Liver (tissue), 9 donors: ENCODE data around the gene CMTM6. TPM values are rescaled to one million over a fixed set of nuclear protein-coding genes. Genes with fewer than 3 reads are reported as not detected.

ENCODE experiments used
- DNase-seq: peaks from one replicate; pipeline ENCODE4 v3.0.0-alpha.2; 2017; ENCODE audit warnings: low spot score
- H3K27ac ChIP-seq, 2 donors: one replicate each; pipeline ENCODE4 v1.7.0; 2013; ENCODE audit warnings: inconsistent platforms in 2 of 2, low read length in 2 of 2, control low read depth in 1 of 2, low read depth in 1 of 2, mild to moderate bottlenecking in 1 of 2
- H3K27me3 ChIP-seq, 4 donors: one replicate each; pipeline versions ENCODE4 v1.6.1 to v1.7.0; 2013; ENCODE audit warnings: low read length in 3 of 4, inconsistent platforms in 1 of 4, mild to moderate bottlenecking in 1 of 4, moderate library complexity in 1 of 4; ENCODE audit not compliant: control insufficient read depth in 4 of 4, insufficient read depth in 4 of 4
- H3K36me3 ChIP-seq, 4 donors: one replicate each; pipeline versions ENCODE4 v1.6.1 to v1.7.0; 2013; ENCODE audit warnings: low read length in 3 of 4, mild to moderate bottlenecking in 3 of 4, low read depth in 1 of 4, moderate library complexity in 1 of 4; ENCODE audit not compliant: control insufficient read depth in 4 of 4, insufficient read depth in 3 of 4
- H3K4me1 ChIP-seq, 4 donors: one replicate each; pipeline versions ENCODE4 v1.6.1 to v1.7.0; 2013; ENCODE audit warnings: low read length in 3 of 4, mild to moderate bottlenecking in 3 of 4, moderate library complexity in 1 of 4; ENCODE audit not compliant: control insufficient read depth in 4 of 4, insufficient read depth in 4 of 4
- H3K4me3 ChIP-seq, 3 donors: one replicate each; pipeline versions ENCODE4 v1.6.1 to v1.7.0; 2013; ENCODE audit warnings: low read length in 3 of 3, control low read depth in 1 of 3, low read depth in 1 of 3, mild to moderate bottlenecking in 1 of 3
- H3K9ac ChIP-seq, 2 donors: one replicate each; pipeline ENCODE4 v1.7.0; 2013; ENCODE audit warnings: low read length in 2 of 2, mild to moderate bottlenecking in 2 of 2, moderate library complexity in 2 of 2, control low read depth in 1 of 2, low read depth in 1 of 2
- H3K9me3 ChIP-seq, 4 donors: one replicate each; pipeline versions ENCODE4 v1.6.1 to v1.7.0; 2013; ENCODE audit warnings: low read length in 3 of 4; ENCODE audit not compliant: control insufficient read depth in 4 of 4
- EGR1 ChIP-seq, 2 donors: IDR thresholded peaks; 2 replicates each; pipeline ENCODE4 v1.6.1; 2016 to 2018; ENCODE audit warnings: antibody characterized with exemption in 2 of 2, low read depth in 2 of 2
- FOXA1 ChIP-seq: IDR thresholded peaks from 2 replicates; pipeline ENCODE4 v1.6.1; 2016; ENCODE audit warnings: antibody characterized with exemption
- FOXA2 ChIP-seq: IDR thresholded peaks from 2 replicates; pipeline ENCODE4 v1.6.1; 2016; ENCODE audit warnings: antibody characterized with exemption
- GABPA ChIP-seq, 2 donors: IDR thresholded peaks in 1 of 2; conservative IDR thresholded peaks in 1 of 2; 2 replicates each; pipeline ENCODE4 v1.6.1; 2016; ENCODE audit warnings: antibody characterized with exemption in 2 of 2, mild to moderate bottlenecking in 1 of 2, moderate library complexity in 1 of 2
- HNF4A ChIP-seq, 2 donors: conservative IDR thresholded peaks; 2 replicates each; pipeline ENCODE4 v1.6.1; 2016; ENCODE audit warnings: antibody characterized with exemption in 2 of 2, mild to moderate bottlenecking in 2 of 2
- HNF4G ChIP-seq: IDR thresholded peaks from 2 replicates; pipeline ENCODE4 v1.6.1; 2016; ENCODE audit warnings: antibody characterized with exemption
- JUND ChIP-seq, 2 donors: IDR thresholded peaks; 2 replicates each; pipeline ENCODE4 v1.6.1; 2016; ENCODE audit warnings: antibody characterized with exemption in 2 of 2
- NR2F2 ChIP-seq: IDR thresholded peaks from 2 replicates; pipeline ENCODE4 v1.6.1; 2016; ENCODE audit warnings: antibody characterized with exemption
- RAD21 ChIP-seq, 2 donors: IDR thresholded peaks; 2 replicates each; pipeline ENCODE4 v1.6.1; 2016; ENCODE audit warnings: antibody characterized with exemption in 2 of 2, mild to moderate bottlenecking in 2 of 2
- RXRA ChIP-seq, 2 donors: IDR thresholded peaks; 2 replicates each; pipeline ENCODE4 v1.6.1; 2017 to 2018; ENCODE audit warnings: antibody characterized with exemption in 2 of 2, mild to moderate bottlenecking in 1 of 2
- SP1 ChIP-seq: IDR thresholded peaks from 2 replicates; pipeline ENCODE4 v1.6.1; 2018; ENCODE audit warnings: antibody characterized with exemption, mild to moderate bottlenecking
- TAF1 ChIP-seq: conservative IDR thresholded peaks from 2 replicates; pipeline ENCODE4 v1.6.1; 2016; ENCODE audit warnings: antibody characterized with exemption, mild to moderate bottlenecking
- YY1 ChIP-seq: IDR thresholded peaks from 2 replicates; pipeline ENCODE4 v1.6.1; 2016; ENCODE audit warnings: antibody characterized with exemption, mild to moderate bottlenecking
- WGBS: extraction: QIAGEN DNeasy Blood & Tissue Kit; methylation state at CpG from one replicate; pipeline ENCODE4 v1.1.7; 2013; 5-methylcytosine and 5-hydroxymethylcytosine counted together
- polyA plus RNA-seq, 2 donors: library from polyadenylated mRNA; stranded (reverse) in 1 of 2; unstranded in 1 of 2; fragments of 200-250 nt in 1 of 2; fragments of >200 nt in 1 of 2; fragmentation: Nextera tagmentation in 1 of 2; extraction: Ambion mirVana in 1 of 2; gene quantifications; one replicate each; pipeline versions ENCODE4 v1.2.1 to v1.2.3, GENCODE V29; 2013 to 2015
- total RNA-seq, 2 donors: library from RNA; depleted of rRNA; stranded (reverse); fragments of >200 nt; gene quantifications; one replicate each; pipeline ENCODE4 v1.2.3, GENCODE V29; 2014
- TF ChIP-seq, protein P1 (sequence below): IDR thresholded peaks from 2 replicates; pipeline ENCODE4 v1.6.1; 2016; ENCODE audit warnings: antibody characterized with exemption, mild to moderate bottlenecking
- TF ChIP-seq, protein P2 (sequence below): IDR thresholded peaks from 2 replicates; pipeline ENCODE4 v1.6.1; 2016; ENCODE audit warnings: antibody characterized with exemption
- TF ChIP-seq, protein P3 (sequence below): IDR thresholded peaks from 2 replicates; pipeline ENCODE4 v1.6.1; 2016; ENCODE audit warnings: antibody characterized with exemption
- TF ChIP-seq, protein P4 (sequence below): IDR thresholded peaks from 2 replicates; pipeline ENCODE4 v1.6.1; 2016; ENCODE audit warnings: antibody characterized with exemption
- TF ChIP-seq, protein P5 (sequence below): fragments of 150-350 bp; IDR thresholded peaks from 2 replicates; pipeline ENCODE4 v1.5.1; 2017; ENCODE audit warnings: improper control_type of control experiment, low read depth, low read length; ENCODE audit not compliant: missing input control
- donor health status: healthy.
- donor health status: healthy.
- donor health status: healthy.
- donor health status: healthy.
- donor health status: healthy.

Gene CMTM6
- total and polyA plus RNA-seq, 4 donors: 45.7 to 77.9 (median 51.8) TPM

DNA sequence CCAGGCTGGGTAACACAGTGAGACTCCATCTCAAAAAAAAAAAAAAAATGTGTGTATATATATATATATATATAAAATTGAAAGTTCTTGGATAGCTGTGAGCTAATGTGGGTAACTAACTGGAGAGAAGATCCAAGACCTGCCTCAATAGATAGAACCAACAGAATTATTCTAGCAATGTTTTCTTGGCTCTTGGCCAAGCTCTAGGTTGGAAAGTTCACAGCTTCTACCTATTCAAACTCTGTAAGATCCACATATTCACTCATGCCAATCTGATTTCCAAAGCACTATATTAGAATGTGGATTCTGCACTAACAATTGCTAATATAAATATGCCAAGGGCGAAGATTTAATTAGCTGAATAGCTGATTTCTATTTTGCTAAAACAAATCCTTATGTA lies 29.8 kb upstream of the CMTM6 start:
- TF ChIP-seq GABPA (IDR thresholded peaks at IDR 0.05 in 1 of 2, conservative IDR thresholded peaks at IDR 0.05 in 1 of 2): no peak
- no peak for TF ChIP-seq HNF4G
- TF ChIP-seq YY1: no peak
- TF ChIP-seq RAD21 (IDR thresholded peaks at IDR 0.05): no peak
- TF ChIP-seq, protein P1, sequence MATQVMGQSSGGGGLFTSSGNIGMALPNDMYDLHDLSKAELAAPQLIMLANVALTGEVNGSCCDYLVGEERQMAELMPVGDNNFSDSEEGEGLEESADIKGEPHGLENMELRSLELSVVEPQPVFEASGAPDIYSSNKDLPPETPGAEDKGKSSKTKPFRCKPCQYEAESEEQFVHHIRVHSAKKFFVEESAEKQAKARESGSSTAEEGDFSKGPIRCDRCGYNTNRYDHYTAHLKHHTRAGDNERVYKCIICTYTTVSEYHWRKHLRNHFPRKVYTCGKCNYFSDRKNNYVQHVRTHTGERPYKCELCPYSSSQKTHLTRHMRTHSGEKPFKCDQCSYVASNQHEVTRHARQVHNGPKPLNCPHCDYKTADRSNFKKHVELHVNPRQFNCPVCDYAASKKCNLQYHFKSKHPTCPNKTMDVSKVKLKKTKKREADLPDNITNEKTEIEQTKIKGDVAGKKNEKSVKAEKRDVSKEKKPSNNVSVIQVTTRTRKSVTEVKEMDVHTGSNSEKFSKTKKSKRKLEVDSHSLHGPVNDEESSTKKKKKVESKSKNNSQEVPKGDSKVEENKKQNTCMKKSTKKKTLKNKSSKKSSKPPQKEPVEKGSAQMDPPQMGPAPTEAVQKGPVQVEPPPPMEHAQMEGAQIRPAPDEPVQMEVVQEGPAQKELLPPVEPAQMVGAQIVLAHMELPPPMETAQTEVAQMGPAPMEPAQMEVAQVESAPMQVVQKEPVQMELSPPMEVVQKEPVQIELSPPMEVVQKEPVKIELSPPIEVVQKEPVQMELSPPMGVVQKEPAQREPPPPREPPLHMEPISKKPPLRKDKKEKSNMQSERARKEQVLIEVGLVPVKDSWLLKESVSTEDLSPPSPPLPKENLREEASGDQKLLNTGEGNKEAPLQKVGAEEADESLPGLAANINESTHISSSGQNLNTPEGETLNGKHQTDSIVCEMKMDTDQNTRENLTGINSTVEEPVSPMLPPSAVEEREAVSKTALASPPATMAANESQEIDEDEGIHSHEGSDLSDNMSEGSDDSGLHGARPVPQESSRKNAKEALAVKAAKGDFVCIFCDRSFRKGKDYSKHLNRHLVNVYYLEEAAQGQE: no peak
- no peak for TF ChIP-seq FOXA2
- TF ChIP-seq HNF4A (conservative IDR thresholded peaks at IDR 0.05): no peak
- TF ChIP-seq, protein P2, sequence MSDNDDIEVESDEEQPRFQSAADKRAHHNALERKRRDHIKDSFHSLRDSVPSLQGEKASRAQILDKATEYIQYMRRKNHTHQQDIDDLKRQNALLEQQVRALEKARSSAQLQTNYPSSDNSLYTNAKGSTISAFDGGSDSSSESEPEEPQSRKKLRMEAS: no peak
- TF ChIP-seq RXRA (IDR thresholded peaks at IDR 0.05): no peak
- TF ChIP-seq, protein P3, sequence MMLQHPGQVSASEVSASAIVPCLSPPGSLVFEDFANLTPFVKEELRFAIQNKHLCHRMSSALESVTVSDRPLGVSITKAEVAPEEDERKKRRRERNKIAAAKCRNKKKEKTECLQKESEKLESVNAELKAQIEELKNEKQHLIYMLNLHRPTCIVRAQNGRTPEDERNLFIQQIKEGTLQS: no peak
- no peak for TF ChIP-seq TAF1
- no peak for TF ChIP-seq FOXA1
- TF ChIP-seq, protein P4, sequence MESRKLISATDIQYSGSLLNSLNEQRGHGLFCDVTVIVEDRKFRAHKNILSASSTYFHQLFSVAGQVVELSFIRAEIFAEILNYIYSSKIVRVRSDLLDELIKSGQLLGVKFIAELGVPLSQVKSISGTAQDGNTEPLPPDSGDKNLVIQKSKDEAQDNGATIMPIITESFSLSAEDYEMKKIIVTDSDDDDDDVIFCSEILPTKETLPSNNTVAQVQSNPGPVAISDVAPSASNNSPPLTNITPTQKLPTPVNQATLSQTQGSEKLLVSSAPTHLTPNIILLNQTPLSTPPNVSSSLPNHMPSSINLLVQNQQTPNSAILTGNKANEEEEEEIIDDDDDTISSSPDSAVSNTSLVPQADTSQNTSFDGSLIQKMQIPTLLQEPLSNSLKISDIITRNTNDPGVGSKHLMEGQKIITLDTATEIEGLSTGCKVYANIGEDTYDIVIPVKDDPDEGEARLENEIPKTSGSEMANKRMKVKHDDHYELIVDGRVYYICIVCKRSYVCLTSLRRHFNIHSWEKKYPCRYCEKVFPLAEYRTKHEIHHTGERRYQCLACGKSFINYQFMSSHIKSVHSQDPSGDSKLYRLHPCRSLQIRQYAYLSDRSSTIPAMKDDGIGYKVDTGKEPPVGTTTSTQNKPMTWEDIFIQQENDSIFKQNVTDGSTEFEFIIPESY: no peak
- TF ChIP-seq, protein P5, sequence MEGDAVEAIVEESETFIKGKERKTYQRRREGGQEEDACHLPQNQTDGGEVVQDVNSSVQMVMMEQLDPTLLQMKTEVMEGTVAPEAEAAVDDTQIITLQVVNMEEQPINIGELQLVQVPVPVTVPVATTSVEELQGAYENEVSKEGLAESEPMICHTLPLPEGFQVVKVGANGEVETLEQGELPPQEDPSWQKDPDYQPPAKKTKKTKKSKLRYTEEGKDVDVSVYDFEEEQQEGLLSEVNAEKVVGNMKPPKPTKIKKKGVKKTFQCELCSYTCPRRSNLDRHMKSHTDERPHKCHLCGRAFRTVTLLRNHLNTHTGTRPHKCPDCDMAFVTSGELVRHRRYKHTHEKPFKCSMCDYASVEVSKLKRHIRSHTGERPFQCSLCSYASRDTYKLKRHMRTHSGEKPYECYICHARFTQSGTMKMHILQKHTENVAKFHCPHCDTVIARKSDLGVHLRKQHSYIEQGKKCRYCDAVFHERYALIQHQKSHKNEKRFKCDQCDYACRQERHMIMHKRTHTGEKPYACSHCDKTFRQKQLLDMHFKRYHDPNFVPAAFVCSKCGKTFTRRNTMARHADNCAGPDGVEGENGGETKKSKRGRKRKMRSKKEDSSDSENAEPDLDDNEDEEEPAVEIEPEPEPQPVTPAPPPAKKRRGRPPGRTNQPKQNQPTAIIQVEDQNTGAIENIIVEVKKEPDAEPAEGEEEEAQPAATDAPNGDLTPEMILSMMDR: no peak
- TF ChIP-seq SP1: no peak
- TF ChIP-seq JUND (IDR thresholded peaks at IDR 0.05): no peak
- DNase-seq: no peak
- Histone ChIP-seq H3K9me3 (no peaks in the 10 kb centered on the region), H3K4me1 (no peaks in the 10 kb centered on the region), H3K4me3 (no peak overlapping the region), H3K9ac (no peak overlapping the region), H3K27ac (no peak overlapping the region), H3K36me3 (peaks cover 0 to 17% (median 11%) of the 10 kb centered on the region in 4 donors), H3K27me3 (no peaks in the 10 kb centered on the region)
- 94% methylated on average over 1 of the region's 1 CpG for WGBS

DNA sequence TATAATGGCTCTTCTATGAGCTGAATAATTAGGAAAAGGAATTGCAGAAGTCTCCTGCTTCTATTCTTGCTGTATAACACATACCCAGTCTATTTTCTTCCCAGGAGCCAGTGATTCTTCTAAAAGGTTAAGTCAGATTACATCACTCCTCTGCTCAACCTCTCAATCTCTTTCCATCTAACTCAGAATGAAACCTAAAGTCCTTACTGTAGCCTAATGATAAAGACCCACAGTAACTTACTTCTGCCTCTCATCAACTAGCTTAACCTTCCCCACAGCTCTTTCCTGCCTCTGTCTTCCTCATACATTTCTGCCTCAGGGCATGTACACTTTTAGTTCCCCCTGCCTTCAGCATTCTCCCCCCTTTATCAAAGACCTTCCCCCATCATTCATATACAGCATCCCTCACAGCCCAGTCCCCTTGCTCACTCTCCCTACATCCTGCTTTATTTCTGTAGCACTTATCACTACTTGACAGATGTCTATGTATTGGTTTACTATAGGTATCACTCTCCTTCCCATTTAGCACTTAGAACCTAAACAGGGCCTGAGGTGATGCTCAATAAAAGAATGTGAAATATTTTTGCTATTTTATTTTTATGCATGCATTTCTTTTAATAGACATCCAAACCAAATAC lies 28.5 kb upstream of the CMTM6 start:
- TF ChIP-seq TAF1: no peak
- TF ChIP-seq EGR1 (IDR thresholded peaks at IDR 0.05; ENCODE audit: low read depth in 2 of 2): no peak
- TF ChIP-seq FOXA2: no peak
- TF ChIP-seq HNF4G: no peak
- TF ChIP-seq GABPA (IDR thresholded peaks at IDR 0.05 in 1 of 2, conservative IDR thresholded peaks at IDR 0.05 in 1 of 2): no peak
- no peak for TF ChIP-seq NR2F2
- TF ChIP-seq JUND (IDR thresholded peaks at IDR 0.05): no peak
- no peak for TF ChIP-seq RXRA (IDR thresholded peaks at IDR 0.05)
- TF ChIP-seq FOXA1: no peak
- H3K4me3 ChIP-seq: no peak overlapping the region
- H3K9ac ChIP-seq: no peak overlapping the region
- no peaks in the 10 kb centered on the region for H3K27me3 ChIP-seq
- no peak overlapping the region for H3K27ac ChIP-seq
- DNase-seq: no peak
- no peaks in the 10 kb centered on the region for H3K9me3 ChIP-seq
- H3K36me3 ChIP-seq: peaks cover 0 to 27% (median 17%) of the 10 kb centered on the region in 4 donors
- H3K4me1 ChIP-seq: no peaks in the 10 kb centered on the region
